CD4-positive, alpha-beta memory T cell (primary cell): ENCODE measurements around the gene TANGO2. TPM values are rescaled to one million over a fixed set of nuclear protein-coding genes. Genes with fewer than 3 reads are reported as not detected.

ENCODE experiments used
- CTCF ChIA-PET: fragments of 350-600 bp; sonication (Branson Sonifier 250); formaldehyde crosslinking; loops from one replicate; lab custom pipeline; 2021; ENCODE audit warnings: inconsistent platforms; ENCODE audit not compliant: partially characterized antibody; lab: Charles Lee
- POLR2A ChIA-PET: fragments of 350-600 bp; sonication (Branson Sonifier 250); formaldehyde crosslinking; loops from one replicate; lab custom pipeline; 2021; ENCODE audit not compliant: partially characterized antibody; lab: Charles Lee
- DNase-seq, 5 donors: peaks; one replicate each; pipeline versions ENCODE4 v3.0.0 to v3.0.0-alpha.2; 2020 to 2022; ENCODE audit warnings: mixed read lengths in 1 of 5
- H3K27ac ChIP-seq: one replicate; pipeline ENCODE4 v1.7.0; 2013; ENCODE audit warnings: low read depth, low read length
- H3K27me3 ChIP-seq: 2 replicates; pipeline ENCODE4 v1.7.0; 2013; ENCODE audit warnings: mild to moderate bottlenecking, low read length, moderate library complexity; ENCODE audit not compliant: insufficient read depth
- H3K36me3 ChIP-seq: 2 replicates; pipeline ENCODE4 v1.7.0; 2013; ENCODE audit warnings: mild to moderate bottlenecking, low read length, moderate library complexity; ENCODE audit not compliant: insufficient read depth
- H3K4me1 ChIP-seq: 2 replicates; pipeline ENCODE4 v1.7.0; 2013; ENCODE audit warnings: mild to moderate bottlenecking, low read length, moderate library complexity; ENCODE audit not compliant: insufficient read depth
- H3K4me3 ChIP-seq, 2 donors: one replicate each; pipeline ENCODE4 v1.7.0; 2013; ENCODE audit warnings: low read length in 2 of 2, mild to moderate bottlenecking in 1 of 2
- H3K9me3 ChIP-seq, 2 donors: one replicate each; pipeline ENCODE4 v1.7.0; 2013; ENCODE audit warnings: low read length in 2 of 2, control low read depth in 1 of 2; ENCODE audit not compliant: control insufficient read depth in 1 of 2
- H3K27ac Mint-ChIP-seq, 7 donors: one replicate each; pipeline ENCODE4 v1.8.0; 2020 to 2021; ENCODE audit warnings: mixed read lengths in 7 of 7, mild to moderate bottlenecking in 6 of 7, inconsistent platforms in 3 of 7, moderate library complexity in 3 of 7
- H3K27me3 Mint-ChIP-seq, 2 donors: one replicate each; pipeline ENCODE4 v1.8.0; 2020 to 2021; ENCODE audit warnings: mixed read lengths in 2 of 2
- H3K36me3 Mint-ChIP-seq, 2 donors: one replicate each; pipeline ENCODE4 v1.8.0; 2020 to 2021; ENCODE audit warnings: mixed read lengths in 2 of 2, inconsistent platforms in 1 of 2, mild to moderate bottlenecking in 1 of 2
- H3K4me1 Mint-ChIP-seq, 4 donors: one replicate each; pipeline ENCODE4 v1.8.0; 2020 to 2021; ENCODE audit warnings: mixed read lengths in 4 of 4, mild to moderate bottlenecking in 1 of 4
- H3K4me3 Mint-ChIP-seq, 8 donors: one replicate each; pipeline ENCODE4 v1.8.0; 2020 to 2021; ENCODE audit warnings: mixed read lengths in 8 of 8, mild to moderate bottlenecking in 7 of 8, moderate library complexity in 6 of 8, inconsistent platforms in 3 of 8
- H3K9me3 Mint-ChIP-seq, 8 donors: one replicate each; pipeline ENCODE4 v1.8.0; 2020 to 2021; ENCODE audit warnings: mixed read lengths in 8 of 8, mild to moderate bottlenecking in 5 of 8, inconsistent platforms in 3 of 8, moderate library complexity in 1 of 8
- intact Hi-C: fragments of 100-400 bp; cut with micrococcal nuclease; formaldehyde crosslinking; loops from one replicate; pipeline ENCODE4 v1.15.1; 2023
- polyA plus RNA-seq, 2 donors: library from polyadenylated mRNA; unstranded; fragments of 300-500 nt; fragmentation: Illumina TruSeq; gene quantifications; one replicate each; pipeline ENCODE4 v1.2.3, GENCODE V29; 2021
- total RNA-seq, 2 experiments: library from RNA; stranded (reverse); gene quantifications; one replicate each; pipeline ENCODE4 v1.2.3, GENCODE V29; 2021

TANGO2 gene
- total and polyA plus RNA-seq, 4 experiments from 2014 or later, result 40.9 to 51.5 (median 47.3) TPM

GRCh38 chr22:20025401-20026203 lies 4.7 kb downstream of the TANGO2 start:
- POLR2A ChIA-PET, result interaction anchor here (0.7 kb wide), 1 partner anchor 10 kb away, joined by 3 read pairs; no protein-coding TSS in a partner anchor

GRCh38 chr22:20026204-20026908 lies 5.4 kb downstream of the TANGO2 start:
- no peaks in the 10 kb centered on the region for H3K27me3 ChIP-seq
- Mint-ChIP-seq H3K36me3 (peaks cover 0 to 3% of the 10 kb centered on the region in 2 donors), H3K4me3 (no peak overlapping the region), H3K27ac (peak overlapping the region in 1 of 7 donors; percentile 57), H3K9me3 (no peaks in the 10 kb centered on the region), H3K27me3 (no peaks in the 10 kb centered on the region), H3K4me1 (peaks cover 18 to 57% (median 37%) of the 10 kb centered on the region in 4 donors)
- H3K4me3 ChIP-seq, result no peak overlapping the region
- ChIA-PET POLR2A (interaction anchor here (0.7 kb wide), 1 partner anchor 9 kb away, joined by 3 read pairs; no protein-coding TSS in a partner anchor), CTCF (interaction anchor here (1.0 kb wide), 1 partner anchor 57 kb away, joined by 3 read pairs; no protein-coding TSS in a partner anchor)
- no peaks in the 10 kb centered on the region for H3K36me3 ChIP-seq
- H3K4me1 ChIP-seq, result peaks cover 52% of the 10 kb centered on the region
- no peak for DNase-seq
- intact Hi-C loops, result no loop called here
- H3K9me3 ChIP-seq, result no peaks in the 10 kb centered on the region
- H3K27ac ChIP-seq, result no peak overlapping the region

More at GRCh38 chr22:20025401-20026203, 4.7 kb downstream of the TANGO2 start:
- Mint-ChIP-seq H3K4me3 (peak overlapping the region in 1 of 8 donors; percentile 54), H3K4me1 (peaks cover 17 to 56% (median 37%) of the 10 kb centered on the region in 4 donors), H3K36me3 (peaks cover 0 to 3% of the 10 kb centered on the region in 2 donors), H3K27ac (peak overlapping the region in 2 of 7 donors; percentile 18 to 68), H3K27me3 (no peaks in the 10 kb centered on the region), H3K9me3 (no peaks in the 10 kb centered on the region)
- CTCF ChIA-PET, result interaction anchor here (1.0 kb wide), 1 partner anchor 57 kb away, joined by 3 read pairs; no protein-coding TSS in a partner anchor
- no peak for DNase-seq
- H3K9me3 ChIP-seq, result no peaks in the 10 kb centered on the region
- H3K27ac ChIP-seq, result no peak overlapping the region
- intact Hi-C loops, result no loop called here
- H3K27me3 ChIP-seq, result no peaks in the 10 kb centered on the region
- H3K4me1 ChIP-seq, result peaks cover 50% of the 10 kb centered on the region
- no peak overlapping the region for H3K4me3 ChIP-seq
- no peaks in the 10 kb centered on the region for H3K36me3 ChIP-seq

DNA sequence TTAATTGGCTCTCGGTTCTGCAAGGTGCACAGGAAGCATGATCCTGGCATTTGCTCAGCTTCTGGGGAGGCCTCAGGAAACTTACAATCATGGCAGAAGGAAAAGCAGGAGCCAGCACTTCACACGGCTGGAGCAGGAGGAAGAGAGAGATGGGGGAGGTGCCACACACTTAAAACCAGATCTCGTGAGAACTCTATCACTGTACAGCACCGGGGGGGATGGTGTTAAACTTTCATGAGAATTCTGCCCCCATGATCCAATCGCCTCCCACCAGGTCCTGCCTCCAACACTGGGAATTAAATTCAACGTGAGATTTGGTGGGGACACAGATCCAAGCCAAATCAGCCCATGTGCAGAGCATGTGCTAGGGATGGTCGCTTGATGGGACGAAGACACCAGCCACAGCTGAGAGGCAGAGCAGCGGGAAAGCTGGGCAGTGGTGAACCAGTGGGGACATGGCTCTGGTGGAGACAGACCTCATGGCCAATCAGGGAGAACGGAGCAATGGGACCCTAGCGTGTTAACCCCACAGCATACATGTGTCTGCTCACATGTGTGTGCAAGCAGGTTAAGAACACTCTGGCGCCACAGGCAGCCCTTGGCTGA lies 6.2 kb downstream of the TANGO2 start:
- H3K27ac Mint-ChIP-seq, result no peak overlapping the region

DNA sequence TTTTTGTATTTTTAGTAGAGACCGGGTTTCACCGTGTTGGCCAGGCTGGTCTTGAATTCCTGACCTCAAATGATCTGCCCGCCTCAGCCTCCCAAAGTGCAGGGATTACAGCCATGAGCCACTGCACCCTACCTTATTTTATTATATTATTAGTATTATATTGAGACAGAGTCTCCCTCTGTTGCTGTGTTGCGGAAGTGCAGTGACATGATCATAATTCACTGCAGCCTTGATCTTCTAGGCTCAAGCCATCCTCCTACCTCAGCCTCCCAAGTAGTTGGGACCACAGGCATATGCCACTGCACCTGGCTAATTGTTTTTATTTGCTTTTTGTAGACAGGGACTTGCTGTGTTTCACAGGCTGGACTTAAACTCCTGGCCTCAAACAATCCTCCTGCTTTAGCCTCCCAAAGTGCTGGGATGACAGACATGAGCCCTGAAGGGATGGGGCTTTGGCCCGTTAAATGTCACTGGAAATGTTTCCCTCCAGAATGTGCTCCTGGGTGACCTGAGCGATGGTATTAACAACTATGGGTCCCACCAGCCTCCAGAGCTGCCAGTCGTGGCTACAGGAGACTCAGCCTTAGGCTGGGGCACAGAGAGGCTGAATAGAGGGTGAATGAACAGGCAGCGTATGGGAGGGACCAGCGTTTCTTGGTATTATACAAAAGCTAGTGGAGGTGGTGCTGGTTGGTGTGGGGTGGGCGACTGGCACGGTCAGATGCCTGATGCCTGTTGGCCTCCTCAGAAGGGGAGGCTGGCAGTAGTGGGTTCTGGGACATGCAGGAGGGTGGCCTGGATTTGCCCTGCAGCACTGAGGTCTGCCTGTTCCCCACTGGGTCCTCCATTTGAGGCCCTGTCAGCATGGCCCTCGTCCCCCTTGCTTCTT lies 7.3 kb downstream of the TANGO2 start:
- Mint-ChIP-seq H3K27ac (no peak overlapping the region), H3K4me3 (no peak overlapping the region), H3K4me1 (peaks cover 21 to 53% (median 36%) of the 10 kb centered on the region in 4 donors), H3K9me3 (no peaks in the 10 kb centered on the region), H3K36me3 (peaks cover 0 to 3% of the 10 kb centered on the region in 2 donors), H3K27me3 (no peaks in the 10 kb centered on the region)
- Histone ChIP-seq H3K4me1 (peaks cover 52% of the 10 kb centered on the region), H3K36me3 (no peaks in the 10 kb centered on the region), H3K4me3 (no peak overlapping the region), H3K9me3 (no peaks in the 10 kb centered on the region), H3K27ac (no peak overlapping the region), H3K27me3 (no peaks in the 10 kb centered on the region)
- CTCF ChIA-PET, result interaction anchor here (0.6 kb wide), 1 partner anchor 101 kb away, joined by 3 read pairs; no protein-coding TSS in a partner anchor
- POLR2A ChIA-PET, result no interaction called here
- intact Hi-C loops, result loop anchor here (1.0 kb wide), 1 partner anchor 58 kb away; no protein-coding TSS in a partner anchor
- no peak for DNase-seq

More for the DNA sequence above, 6.2 kb downstream of the TANGO2 start:
- no peak for DNase-seq
- H3K36me3 Mint-ChIP-seq, result peaks cover 0 to 3% of the 10 kb centered on the region in 2 donors
- Histone ChIP-seq H3K36me3 (no peaks in the 10 kb centered on the region), H3K27ac (no peak overlapping the region), H3K9me3 (no peaks in the 10 kb centered on the region), H3K4me1 (peaks cover 53% of the 10 kb centered on the region), H3K27me3 (no peaks in the 10 kb centered on the region), H3K4me3 (no peak overlapping the region)
- peaks cover 20 to 57% (median 39%) of the 10 kb centered on the region in 4 donors for H3K4me1 Mint-ChIP-seq
- ChIA-PET CTCF (interaction anchor here (0.6 to 1.0 kb wide), 2 partner anchors 58 to 100 kb away, joined by 3 read pairs; no protein-coding TSS in a partner anchor), POLR2A (no interaction called here)
- intact Hi-C loops, result no loop called here
- H3K4me3 Mint-ChIP-seq, result peak overlapping the region in 1 of 8 donors; percentile 7
- no peaks in the 10 kb centered on the region for H3K27me3 Mint-ChIP-seq
- H3K9me3 Mint-ChIP-seq, result no peaks in the 10 kb centered on the region

- Mint-ChIP-seq H3K27ac (peak overlapping the region in 3 of 7 donors; percentile 14 to 85 (median 25)), H3K27me3 (no peaks in the 10 kb centered on the region), H3K36me3 (peaks cover 0 to 3% of the 10 kb centered on the region in 2 donors), H3K4me3 (peak overlapping the region in 1 of 8 donors; percentile 31), H3K9me3 (no peaks in the 10 kb centered on the region), H3K4me1 (peaks cover 19 to 53% (median 33%) of the 10 kb centered on the region in 4 donors)
- Histone ChIP-seq H3K27ac (no peak overlapping the region), H3K27me3 (no peaks in the 10 kb centered on the region), H3K9me3 (no peaks in the 10 kb centered on the region), H3K4me1 (peaks cover 50% of the 10 kb centered on the region), H3K36me3 (no peaks in the 10 kb centered on the region), H3K4me3 (no peak overlapping the region)
- POLR2A ChIA-PET, result interaction anchor here (1.2 kb wide), 1 partner anchor 9 kb away, joined by 4 read pairs; the partner anchor contains the start of gene TANGO2
- intact Hi-C loops, result loop anchor here (1.0 kb wide), 1 partner anchor 59 kb away; no protein-coding TSS in a partner anchor
- CTCF ChIA-PET, result no interaction called here
- no peak for DNase-seq
Observed at GRCh38 chr22:20028855-20029549, 8.1 kb downstream of the TANGO2 start.
